ENCODE results near the gene BCL2L14.

BCL2L14 gene

DNA sequence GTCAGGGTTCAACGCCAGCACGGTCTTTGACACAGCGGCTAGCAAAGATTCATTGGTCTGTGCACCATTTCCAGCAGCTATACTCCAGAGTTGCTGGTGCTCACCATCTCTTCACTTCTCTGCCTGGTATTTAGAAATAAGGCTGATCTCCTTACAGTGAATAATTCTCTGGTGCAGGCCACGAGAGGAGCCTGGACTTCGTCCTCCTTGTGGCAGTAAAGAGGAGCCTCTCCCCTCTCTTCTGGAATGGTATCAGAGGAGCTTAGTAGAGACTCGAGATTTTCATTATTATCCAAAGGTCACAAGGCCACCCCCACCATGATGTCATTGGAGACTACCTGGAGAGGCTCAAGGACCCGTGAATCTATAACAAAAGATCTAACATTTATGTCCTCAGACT is 30.8 kb upstream of the BCL2L14 start:
- Histone ChIP-seq H3K27me3 (ENCODE audit: insufficient read depth, poor library complexity, severe bottlenecking) (no peaks in the 10 kb centered on the region), H3K9me3 (ENCODE audit: severe bottlenecking) (no peaks in the 10 kb centered on the region), H3K4me1 (ENCODE audit: insufficient read depth, poor library complexity, severe bottlenecking) (no peaks in the 10 kb centered on the region), H3K4me3 (ENCODE audit: severe bottlenecking) (no peak overlapping the region), H3K36me3 (ENCODE audit: low read depth) (no peaks in the 10 kb centered on the region), H3K27ac (ENCODE audit: poor library complexity, severe bottlenecking) (no peak overlapping the region)
- ATAC-seq (ENCODE audit: low read depth) (no peak), DNase-seq (ENCODE audit: low spot score) (no peak)
- no peak for TF ChIP-seq CTCF (IDR thresholded peaks at IDR 0.05; ENCODE audit: poor library complexity, severe bottlenecking)

GRCh38 chr12:12046401-12046800 is 24.3 kb upstream of the BCL2L14 start:
- Histone ChIP-seq H3K4me1 (ENCODE audit: insufficient read depth, poor library complexity, severe bottlenecking) (no peaks in the 10 kb centered on the region), H3K27me3 (ENCODE audit: insufficient read depth, poor library complexity, severe bottlenecking) (no peaks in the 10 kb centered on the region), H3K27ac (ENCODE audit: poor library complexity, severe bottlenecking) (no peak overlapping the region), H3K36me3 (ENCODE audit: low read depth) (no peaks in the 10 kb centered on the region), H3K4me3 (ENCODE audit: severe bottlenecking) (no peak overlapping the region), H3K9me3 (ENCODE audit: severe bottlenecking) (no peaks in the 10 kb centered on the region)
- ATAC-seq (ENCODE audit: low read depth) (no peak), DNase-seq (ENCODE audit: low spot score) (no peak)
- no peak for TF ChIP-seq CTCF (IDR thresholded peaks at IDR 0.05; ENCODE audit: poor library complexity, severe bottlenecking)

DNA sequence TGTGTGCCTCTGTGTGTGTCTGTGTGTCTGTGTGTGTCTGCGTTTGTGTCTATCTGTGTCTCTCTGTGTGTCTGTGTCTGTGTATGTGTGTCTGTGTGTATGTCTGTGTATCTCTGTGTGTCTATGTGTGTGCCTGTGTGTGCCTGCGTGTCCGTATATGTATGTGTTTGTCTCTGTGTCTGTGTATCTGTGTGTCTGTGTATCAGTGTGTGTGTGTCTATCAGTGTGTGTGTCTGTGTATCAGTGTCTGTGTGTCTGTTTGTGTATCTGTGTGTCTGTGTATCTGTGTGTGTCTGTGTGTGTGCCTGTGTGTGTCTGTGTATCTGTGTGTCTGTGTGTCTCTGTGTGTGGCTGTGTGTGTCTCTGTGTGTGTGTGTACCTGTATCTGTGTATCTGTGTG is 23.1 kb upstream of the BCL2L14 start:
- no peaks in the 10 kb centered on the region for H3K4me1 ChIP-seq (ENCODE audit: insufficient read depth, poor library complexity, severe bottlenecking)
- H3K27ac ChIP-seq (ENCODE audit: poor library complexity, severe bottlenecking), result no peak overlapping the region
- DNase-seq (ENCODE audit: low spot score), result no peak
- H3K9me3 ChIP-seq (ENCODE audit: severe bottlenecking), result no peaks in the 10 kb centered on the region
- H3K27me3 ChIP-seq (ENCODE audit: insufficient read depth, poor library complexity, severe bottlenecking), result no peaks in the 10 kb centered on the region
- no peak for ATAC-seq (ENCODE audit: low read depth)
- H3K4me3 ChIP-seq (ENCODE audit: severe bottlenecking), result no peak overlapping the region
- H3K36me3 ChIP-seq (ENCODE audit: low read depth), result no peaks in the 10 kb centered on the region
- TF ChIP-seq CTCF (IDR thresholded peaks at IDR 0.05; ENCODE audit: poor library complexity, severe bottlenecking), result no peak

GRCh38 chr12:12048266-12048665 is 22.5 kb upstream of the BCL2L14 start:
- Histone ChIP-seq H3K9me3 (ENCODE audit: severe bottlenecking) (no peaks in the 10 kb centered on the region), H3K27ac (ENCODE audit: poor library complexity, severe bottlenecking) (no peak overlapping the region), H3K4me3 (ENCODE audit: severe bottlenecking) (no peak overlapping the region), H3K4me1 (ENCODE audit: insufficient read depth, poor library complexity, severe bottlenecking) (no peaks in the 10 kb centered on the region), H3K36me3 (ENCODE audit: low read depth) (no peaks in the 10 kb centered on the region), H3K27me3 (ENCODE audit: insufficient read depth, poor library complexity, severe bottlenecking) (no peaks in the 10 kb centered on the region)
- DNase-seq (ENCODE audit: low spot score), result no peak
- no peak for ATAC-seq (ENCODE audit: low read depth)
- TF ChIP-seq CTCF (IDR thresholded peaks at IDR 0.05; ENCODE audit: poor library complexity, severe bottlenecking), result no peak

- Histone ChIP-seq H3K4me3 (ENCODE audit: severe bottlenecking) (no peak overlapping the region), H3K4me1 (ENCODE audit: insufficient read depth, poor library complexity, severe bottlenecking) (no peaks in the 10 kb centered on the region), H3K36me3 (ENCODE audit: low read depth) (no peaks in the 10 kb centered on the region), H3K27ac (ENCODE audit: poor library complexity, severe bottlenecking) (no peak overlapping the region), H3K9me3 (ENCODE audit: severe bottlenecking) (no peaks in the 10 kb centered on the region), H3K27me3 (ENCODE audit: insufficient read depth, poor library complexity, severe bottlenecking) (no peaks in the 10 kb centered on the region)
- DNase-seq (ENCODE audit: low spot score), result no peak
- TF ChIP-seq CTCF (IDR thresholded peaks at IDR 0.05; ENCODE audit: poor library complexity, severe bottlenecking), result no peak
- ATAC-seq (ENCODE audit: low read depth), result no peak
Observed at GRCh38 chr12:12048714-12049113, 22.0 kb upstream of the BCL2L14 start.

Data from RWPE2 (cell line).